Keratinocyte (primary cell): Measurements from ENCODE around the gene MAP7. TPM values are rescaled to one million over a fixed set of nuclear protein-coding genes. Genes with fewer than 3 reads are reported as not detected.

Experiments used
- DNase-seq: peaks from one replicate; pipeline ENCODE4 v3.0.0-alpha.2; 2011; ENCODE audit warnings: low read depth, missing footprints, low spot score
- FAIRE-seq: peaks from 2 replicates; lab custom pipeline; 2011; peaks lifted over from hg19 to GRCh38; lab: Jason Lieb, UNC
- H2AFZ ChIP-seq: 2 replicates; pipeline ENCODE4 v1.6.0; 2012; ENCODE audit warnings: low read length, control low read depth, inconsistent platforms; ENCODE audit not compliant: control insufficient read depth
- H3K27ac ChIP-seq: 2 replicates; pipeline ENCODE4 v1.5.1; 2011; ENCODE audit warnings: low read length; ENCODE audit not compliant: control insufficient read depth, insufficient read depth
- H3K27me3 ChIP-seq: 3 replicates; pipeline ENCODE4 v1.6.0; 2011; ENCODE audit warnings: low read length; ENCODE audit not compliant: control insufficient read depth, insufficient read depth; ENCODE audit errors: extremely low read depth
- H3K36me3 ChIP-seq, 2 experiments: 2 replicates in 1 of 2; 3 replicates in 1 of 2; pipeline ENCODE4 v1.5.1; 2011; ENCODE audit warnings: low read length in 2 of 2, mild to moderate bottlenecking in 1 of 2; ENCODE audit not compliant: control insufficient read depth in 2 of 2, insufficient read depth in 2 of 2; ENCODE audit errors: extremely low read depth in 1 of 2
- H3K4me1 ChIP-seq: 3 replicates; pipeline ENCODE4 v1.5.1; 2011; ENCODE audit warnings: low read length; ENCODE audit not compliant: control insufficient read depth, insufficient read depth; ENCODE audit errors: extremely low read depth
- H3K4me2 ChIP-seq: 3 replicates; pipeline ENCODE4 v1.6.0; 2011; ENCODE audit warnings: low read depth, low read length; ENCODE audit not compliant: control insufficient read depth, insufficient read depth; ENCODE audit errors: extremely low read depth
- H3K4me3 ChIP-seq, 3 experiments: fragments of 200-600 bp in 1 of 3; sonication (generic) in 1 of 3; 2 replicates in 2 of 3; 3 replicates in 1 of 3; pipeline ENCODE4 v1.5.1; 2011 to 2016; ENCODE audit warnings: low read length in 3 of 3, mild to moderate bottlenecking in 3 of 3, control low read depth in 2 of 3, inconsistent platforms in 1 of 3, low read depth in 1 of 3, mixed read lengths in 1 of 3, mixed run types in 1 of 3, moderate library complexity in 1 of 3; ENCODE audit not compliant: control insufficient read depth in 2 of 3, insufficient read depth in 2 of 3; ENCODE audit errors: extremely low read depth in 1 of 3
- H3K79me2 ChIP-seq: 2 replicates; pipeline ENCODE4 v1.6.0; 2012; ENCODE audit warnings: low read length; ENCODE audit not compliant: control insufficient read depth, insufficient read depth
- H3K9ac ChIP-seq: 3 replicates; pipeline ENCODE4 v1.6.0; 2011; ENCODE audit warnings: low read length; ENCODE audit not compliant: control insufficient read depth, insufficient read depth; ENCODE audit errors: extremely low read depth
- H3K9me1 ChIP-seq: 3 replicates; pipeline ENCODE4 v1.6.0; 2011; ENCODE audit warnings: low read length; ENCODE audit not compliant: control insufficient read depth, insufficient read depth; ENCODE audit errors: extremely low read depth
- H3K9me3 ChIP-seq: 2 replicates; pipeline ENCODE4 v1.5.1; 2012; ENCODE audit warnings: low read depth, low read length; ENCODE audit not compliant: control insufficient read depth
- H4K20me1 ChIP-seq: 3 replicates; pipeline ENCODE4 v1.6.0; 2011; ENCODE audit warnings: low read length; ENCODE audit not compliant: control insufficient read depth, insufficient read depth; ENCODE audit errors: extremely low read depth
- EZH2 ChIP-seq: IDR thresholded peaks from one replicate; pipeline ENCODE4 v1.6.1; 2012; ENCODE audit warnings: inconsistent platforms, mild to moderate bottlenecking, low read length, moderate library complexity
- dilution Hi-C: fragments of 300-500 bp; cut with MboI; formaldehyde crosslinking; loops from one replicate; pipeline ENCODE4 v1.7.0; 2020; ENCODE audit warnings: low sequenced_read_pairs; ENCODE audit not compliant: extremely low pct_ligation_motif_present
- polyA plus RNA-seq, 5 experiments: library from polyadenylated mRNA; depleted of rRNA in 3 of 5; stranded (reverse) in 3 of 5; stranded (forward) in 1 of 5; unstranded in 1 of 5; fragments of >200 nt; gene quantifications; 1 replicate in 1 of 5; 2 replicates in 3 of 5; 3 replicates in 1 of 5; pipeline versions ENCODE4 v1.2.1 to v1.2.3, GENCODE V29; 2011 to 2012; ENCODE audit warnings: missing spikeins in 2 of 5, low read depth in 1 of 5, low replicate concordance in 1 of 5
- TF ChIP-seq, protein P1 (sequence below), 3 experiments: IDR thresholded peaks in 1 of 3; conservative IDR thresholded peaks in 1 of 3; optimal IDR thresholded peaks in 1 of 3; 2 replicates in 2 of 3; 3 replicates in 1 of 3; pipeline versions ENCODE3 to v1.5.1; 2011; ENCODE audit warnings: low read length in 3 of 3, mild to moderate bottlenecking in 3 of 3, moderate library complexity in 2 of 3, control low read depth in 1 of 3, inconsistent platforms in 1 of 3; ENCODE audit not compliant: insufficient read depth in 2 of 3; ENCODE audit errors: extremely low read depth in 1 of 3

MAP7 gene
- polyA plus RNA-seq, 1 donor (not counting 4 experiments of a cell fraction or from before 2014, with no cell fraction given), result 11.8 TPM

DNA sequence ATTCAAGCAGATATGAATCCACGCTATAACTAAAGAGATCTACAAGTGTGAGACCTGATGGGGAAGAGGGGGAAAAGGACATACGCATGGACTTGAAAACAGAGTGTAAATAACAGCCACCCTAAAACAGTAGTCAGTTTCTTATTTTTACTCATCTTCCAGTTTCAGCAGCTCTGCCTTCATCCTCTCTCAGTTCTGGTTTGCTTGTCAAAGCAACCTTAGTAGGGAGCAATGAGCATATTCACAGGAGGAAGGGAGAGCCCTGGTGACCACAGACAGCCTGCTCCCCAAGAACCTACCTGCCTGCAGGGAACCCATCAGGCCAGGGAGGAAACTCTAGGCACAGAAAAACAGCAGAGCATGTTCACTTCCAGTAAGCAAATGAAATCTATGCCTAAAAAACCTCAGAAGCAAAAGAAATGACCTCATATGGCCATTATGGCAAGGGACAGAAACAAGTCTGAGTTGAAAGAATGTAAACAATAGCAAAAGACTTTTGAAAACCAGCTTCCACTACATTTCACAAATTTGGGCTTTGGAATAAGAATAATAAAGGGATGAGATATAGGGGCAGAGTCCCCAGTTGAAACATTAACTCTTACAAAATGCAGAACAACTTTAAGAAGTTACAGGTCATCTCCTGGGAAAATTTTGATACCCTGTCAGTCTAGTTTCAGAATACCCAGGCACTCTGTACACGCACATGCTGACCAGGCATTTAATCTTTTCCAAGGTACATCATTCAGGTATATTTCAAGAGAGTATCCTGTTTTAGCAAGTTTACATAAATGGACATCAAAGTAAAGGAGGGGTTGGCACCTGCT is 139.8 kb downstream of the MAP7 start:
- no peak for FAIRE-seq

DNA sequence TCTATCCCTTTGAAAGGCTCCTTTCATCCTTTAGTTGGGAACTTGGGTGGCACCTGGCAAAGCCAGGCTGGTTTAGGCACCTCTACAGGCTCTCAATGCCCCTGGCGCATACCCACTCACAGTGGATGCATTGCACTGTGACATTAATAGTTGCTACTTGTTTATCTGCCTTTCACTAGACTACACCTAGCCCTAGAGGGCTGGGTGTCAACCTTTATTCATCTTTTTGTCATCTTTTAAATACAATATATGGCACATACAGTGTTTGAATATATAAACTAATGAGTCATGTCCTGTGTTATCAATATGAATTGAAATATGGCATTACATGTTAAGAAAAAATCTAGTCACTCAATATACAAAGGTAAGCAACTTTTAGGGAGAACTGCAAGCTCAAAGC is 140.6 kb downstream of the MAP7 start:
- no peak overlapping the region for H3K27ac ChIP-seq
- DNase-seq, result no peak

More for the DNA sequence above, 139.8 kb downstream of the MAP7 start:
- H3K9ac ChIP-seq, result no peak overlapping the region
- H2AFZ ChIP-seq, result no peak overlapping the region
- H3K27me3 ChIP-seq, result no peaks in the 10 kb centered on the region
- no peaks in the 10 kb centered on the region for H3K79me2 ChIP-seq
- TF ChIP-seq EZH2, result no peak
- TF ChIP-seq, protein P1, sequence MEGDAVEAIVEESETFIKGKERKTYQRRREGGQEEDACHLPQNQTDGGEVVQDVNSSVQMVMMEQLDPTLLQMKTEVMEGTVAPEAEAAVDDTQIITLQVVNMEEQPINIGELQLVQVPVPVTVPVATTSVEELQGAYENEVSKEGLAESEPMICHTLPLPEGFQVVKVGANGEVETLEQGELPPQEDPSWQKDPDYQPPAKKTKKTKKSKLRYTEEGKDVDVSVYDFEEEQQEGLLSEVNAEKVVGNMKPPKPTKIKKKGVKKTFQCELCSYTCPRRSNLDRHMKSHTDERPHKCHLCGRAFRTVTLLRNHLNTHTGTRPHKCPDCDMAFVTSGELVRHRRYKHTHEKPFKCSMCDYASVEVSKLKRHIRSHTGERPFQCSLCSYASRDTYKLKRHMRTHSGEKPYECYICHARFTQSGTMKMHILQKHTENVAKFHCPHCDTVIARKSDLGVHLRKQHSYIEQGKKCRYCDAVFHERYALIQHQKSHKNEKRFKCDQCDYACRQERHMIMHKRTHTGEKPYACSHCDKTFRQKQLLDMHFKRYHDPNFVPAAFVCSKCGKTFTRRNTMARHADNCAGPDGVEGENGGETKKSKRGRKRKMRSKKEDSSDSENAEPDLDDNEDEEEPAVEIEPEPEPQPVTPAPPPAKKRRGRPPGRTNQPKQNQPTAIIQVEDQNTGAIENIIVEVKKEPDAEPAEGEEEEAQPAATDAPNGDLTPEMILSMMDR (optimal IDR thresholded peaks at IDR 0.05 in 1 of 3, IDR thresholded peaks at IDR 0.05 in 1 of 3, conservative IDR thresholded peaks at IDR 0.05 in 1 of 3; ENCODE audit: extremely low read depth in 1 of 3, insufficient read depth in 2 of 3, low read length in 3 of 3), result no peak
- no peak for DNase-seq
- H3K4me1 ChIP-seq, result peaks cover 18% of the 10 kb centered on the region
- dilution Hi-C loops, result no loop called here
- H3K9me3 ChIP-seq, result no peaks in the 10 kb centered on the region
- no peaks in the 10 kb centered on the region for H4K20me1 ChIP-seq
- H3K27ac ChIP-seq, result no peak overlapping the region
- H3K9me1 ChIP-seq, result peaks cover 3% of the 10 kb centered on the region
- H3K4me2 ChIP-seq, result no peak overlapping the region
- H3K36me3 ChIP-seq, result no peaks in the 10 kb centered on the region
- no peak overlapping the region for H3K4me3 ChIP-seq

More for the DNA sequence above, 140.6 kb downstream of the MAP7 start:
- Histone ChIP-seq H3K4me2 (no peak overlapping the region), H3K4me1 (peaks cover 18% of the 10 kb centered on the region), H3K27me3 (no peaks in the 10 kb centered on the region), H3K4me3 (no peak overlapping the region), H3K9ac (no peak overlapping the region), H4K20me1 (no peaks in the 10 kb centered on the region), H3K9me3 (no peaks in the 10 kb centered on the region), H3K9me1 (peaks cover 3% of the 10 kb centered on the region), H3K79me2 (no peaks in the 10 kb centered on the region), H3K36me3 (no peaks in the 10 kb centered on the region), H2AFZ (no peak overlapping the region)
- dilution Hi-C loops, result no loop called here
- no peak for FAIRE-seq
- TF ChIP-seq, protein P1 (optimal IDR thresholded peaks at IDR 0.05 in 1 of 3, IDR thresholded peaks at IDR 0.05 in 1 of 3, conservative IDR thresholded peaks at IDR 0.05 in 1 of 3; ENCODE audit: extremely low read depth in 1 of 3, insufficient read depth in 2 of 3, low read length in 3 of 3), result no peak
- no peak for TF ChIP-seq EZH2
